Measurements from ENCODE around the gene ATXN1. TPM values are rescaled to one million over a fixed set of nuclear protein-coding genes. Genes with fewer than 3 reads are reported as not detected.

ATXN1 gene
- total RNA-seq, 1 donor from 2014 or later: 64.5 TPM

- peaks cover 38% of the 10 kb centered on the region for H3K4me1 Mint-ChIP-seq (ENCODE audit: low read depth)
- no peaks in the 10 kb centered on the region for H3K27me3 Mint-ChIP-seq (ENCODE audit: low read depth)
- no peak overlapping the region for H3K27ac Mint-ChIP-seq (ENCODE audit: unreplicated experiment)
- TF ChIP-seq CTCF (IDR thresholded peaks at IDR 0.05): no peak
- no peak for DNase-seq (ENCODE audit: low spot score)
- no peak overlapping the region for H3K4me3 Mint-ChIP-seq (ENCODE audit: unreplicated experiment)
- peaks cover 4% of the 10 kb centered on the region for H3K36me3 Mint-ChIP-seq (ENCODE audit: low read depth)
- H3K9me3 Mint-ChIP-seq (ENCODE audit: low read depth): peaks cover 3% of the 10 kb centered on the region
Measured at GRCh38 chr6:16474772-16475493, 286.3 kb downstream of the ATXN1 start.

DNA sequence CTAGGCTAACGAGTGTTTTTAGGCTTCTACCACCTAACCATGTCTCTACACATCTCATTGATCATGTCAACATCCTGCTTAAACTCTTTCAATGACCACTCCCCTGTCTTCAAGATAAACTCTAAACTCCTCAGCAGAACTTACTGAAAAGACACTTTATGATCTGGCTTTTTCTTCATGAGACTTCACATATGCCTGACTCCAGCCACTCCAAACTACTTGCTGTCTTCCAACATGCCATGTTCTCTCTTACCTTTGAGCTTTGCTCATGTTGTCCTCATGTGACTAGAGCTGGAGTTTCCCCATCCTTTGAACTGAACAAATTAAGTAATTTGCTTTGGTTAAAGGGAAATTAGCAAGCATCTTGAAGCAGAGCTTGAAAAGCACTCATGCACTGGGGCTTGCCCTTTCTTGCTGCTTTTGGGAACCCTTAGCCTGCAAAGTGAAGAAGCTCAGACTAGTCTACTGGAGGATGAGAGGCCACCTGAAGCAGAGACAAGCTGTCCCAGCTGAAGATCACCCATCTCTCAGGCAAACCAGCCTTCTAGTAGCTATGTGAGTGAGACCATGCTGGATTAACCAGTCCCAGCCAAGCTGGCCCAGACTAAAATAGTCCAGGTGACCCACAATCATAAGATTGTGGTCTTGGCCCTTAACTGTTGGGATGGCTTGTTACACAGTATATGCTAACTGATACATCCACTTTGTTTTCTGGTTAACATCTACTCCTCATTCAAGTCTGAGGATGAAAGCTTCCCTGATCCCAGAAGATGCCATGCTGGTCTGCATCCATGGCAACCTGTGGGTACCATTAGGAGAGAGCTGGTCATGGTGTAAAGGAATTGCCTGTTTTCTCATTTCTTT lies 287.1 kb downstream of the ATXN1 start:
- no peak for DNase-seq (ENCODE audit: low spot score)
- Mint-ChIP-seq H3K4me3 (ENCODE audit: unreplicated experiment) (no peak overlapping the region), H3K27ac (ENCODE audit: unreplicated experiment) (no peak overlapping the region), H3K27me3 (ENCODE audit: low read depth) (no peaks in the 10 kb centered on the region), H3K9me3 (ENCODE audit: low read depth) (peaks cover 3% of the 10 kb centered on the region), H3K36me3 (ENCODE audit: low read depth) (peaks cover 4% of the 10 kb centered on the region), H3K4me1 (ENCODE audit: low read depth) (peaks cover 38% of the 10 kb centered on the region)
- no peak for TF ChIP-seq CTCF (IDR thresholded peaks at IDR 0.05)

DNA sequence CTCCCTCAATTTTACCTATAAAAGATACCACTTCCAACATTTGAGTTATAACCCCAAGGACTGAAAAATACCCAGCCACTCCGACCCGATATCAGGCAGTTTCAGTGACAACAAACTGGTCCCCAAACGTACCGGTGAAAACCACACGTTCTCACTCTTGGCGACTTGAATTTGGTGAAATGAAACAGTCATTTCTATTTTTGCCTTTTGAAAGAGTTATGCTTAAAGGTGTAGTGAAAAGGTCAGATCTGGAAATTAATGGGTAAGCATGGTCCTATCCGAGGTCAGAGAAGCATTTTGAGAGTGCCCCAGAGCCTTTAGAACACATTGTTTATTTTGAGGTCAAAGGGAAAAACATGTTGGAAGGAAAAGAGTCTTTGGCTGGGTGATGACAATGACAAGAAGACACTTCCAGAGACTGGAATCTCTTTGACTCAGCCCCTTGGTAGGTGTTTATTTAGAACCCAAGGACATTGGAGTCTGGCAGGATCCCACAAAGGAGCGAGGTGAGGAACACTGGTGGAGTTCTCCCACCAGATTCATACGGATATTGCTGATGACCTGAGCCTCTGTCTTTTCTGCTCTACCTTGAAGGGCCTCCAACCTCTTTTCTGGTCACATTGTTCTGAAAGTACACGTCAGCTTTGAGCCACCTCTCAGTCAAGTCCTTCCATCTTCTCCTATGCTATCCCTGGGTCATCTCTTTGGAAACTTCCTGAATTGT lies 287.9 kb downstream of the ATXN1 start:
- Mint-ChIP-seq H3K4me1 (ENCODE audit: low read depth) (peaks cover 38% of the 10 kb centered on the region), H3K4me3 (ENCODE audit: unreplicated experiment) (no peak overlapping the region), H3K36me3 (ENCODE audit: low read depth) (peaks cover 4% of the 10 kb centered on the region), H3K27me3 (ENCODE audit: low read depth) (no peaks in the 10 kb centered on the region), H3K9me3 (ENCODE audit: low read depth) (peaks cover 3% of the 10 kb centered on the region), H3K27ac (ENCODE audit: unreplicated experiment) (peak overlapping the region; percentile 86)
- TF ChIP-seq CTCF (IDR thresholded peaks at IDR 0.05): no peak
- DNase-seq (ENCODE audit: low spot score): no peak

DNA sequence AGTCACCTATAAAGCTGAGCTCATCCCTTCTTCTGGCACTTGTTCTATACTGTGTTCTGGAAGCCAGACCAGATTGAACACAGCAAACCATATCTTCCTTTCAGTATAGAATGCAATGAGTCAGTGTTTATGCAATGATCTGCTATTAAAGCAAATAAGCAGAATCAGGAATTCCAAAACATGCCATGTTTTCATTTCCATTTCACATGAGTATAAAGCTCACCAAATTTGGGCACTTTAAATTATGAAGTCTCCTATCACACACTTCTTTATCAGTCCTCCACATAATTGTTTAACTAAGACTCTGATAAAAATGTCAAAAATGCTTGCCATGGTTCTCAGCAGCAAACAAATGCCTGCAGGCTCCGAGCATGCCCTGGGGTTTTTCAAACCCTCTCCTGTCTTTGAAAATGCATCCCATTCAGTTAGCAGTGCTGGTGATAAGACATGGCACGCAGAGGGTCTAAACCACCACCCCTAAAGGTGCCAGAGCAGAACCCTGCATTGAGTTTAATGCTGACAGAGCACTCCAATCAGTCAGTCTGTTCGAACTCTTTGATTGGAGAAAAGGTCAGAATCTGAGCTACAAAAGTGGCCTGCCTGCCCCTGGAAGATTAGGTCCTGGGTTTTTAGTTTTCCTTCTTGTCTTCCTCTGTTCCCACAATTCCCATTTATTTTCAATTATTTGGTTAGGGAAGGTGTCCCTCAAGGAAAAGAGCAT lies 288.8 kb downstream of the ATXN1 start:
- TF ChIP-seq CTCF (IDR thresholded peaks at IDR 0.05): no peak
- no peak for DNase-seq (ENCODE audit: low spot score)
- Mint-ChIP-seq H3K4me1 (ENCODE audit: low read depth) (peaks cover 38% of the 10 kb centered on the region), H3K4me3 (ENCODE audit: unreplicated experiment) (no peak overlapping the region), H3K36me3 (ENCODE audit: low read depth) (peaks cover 4% of the 10 kb centered on the region), H3K27ac (ENCODE audit: unreplicated experiment) (peak overlapping the region; percentile 86), H3K9me3 (ENCODE audit: low read depth) (peaks cover 3% of the 10 kb centered on the region), H3K27me3 (ENCODE audit: low read depth) (no peaks in the 10 kb centered on the region)

Measured in chondrocyte (in vitro differentiated cells).